SK-N-MC (cell line): Measurements from ENCODE around the gene UBE2F.
"Not testable (repeated sequence)": the region's sequence is repeated elsewhere in the genome, so short reads cannot be mapped to it uniquely, and the experiment has no call there.

Experiments used
- EZH2 ChIP-seq: fragments of 200-600 bp; sonication (generic); IDR thresholded peaks from one replicate; pipeline ENCODE4 v1.6.1; 2017; ENCODE audit warnings: antibody characterized with exemption
- POLR2AphosphoS5 ChIP-seq: IDR thresholded peaks from 2 replicates; pipeline ENCODE4 v1.6.1; 2012; ENCODE audit warnings: mild to moderate bottlenecking, low read depth, low read length, borderline replicate concordance

GRCh38 chr2:238033991-238034390 is 67.2 kb downstream of the UBE2F start:
- not testable (repeated sequence) for TF ChIP-seq POLR2AphosphoS5, EZH2
